HEK293T (cell line): Measurements from ENCODE around the gene DNAI1.

ENCODE experiments used
- BHLHE40 ChIP-seq: fragments of 450-650 bp; IDR thresholded peaks from 2 replicates; pipeline ENCODE4 v1.6.1; 2016; ENCODE audit warnings: mild to moderate bottlenecking, moderate library complexity, borderline replicate concordance
- CTBP1 ChIP-seq: fragments of 450-650 bp; IDR thresholded peaks from 2 replicates; pipeline ENCODE4 v1.6.1; 2016; ENCODE audit warnings: borderline replicate concordance
- SP1 ChIP-seq: fragments of 450-650 bp; IDR thresholded peaks from 2 replicates; pipeline ENCODE4 v1.6.1; 2017
- TF ChIP-seq, protein P1 (sequence below): fragments of 450-650 bp; IDR thresholded peaks from 2 replicates; pipeline ENCODE4 v1.6.1; 2016

DNA sequence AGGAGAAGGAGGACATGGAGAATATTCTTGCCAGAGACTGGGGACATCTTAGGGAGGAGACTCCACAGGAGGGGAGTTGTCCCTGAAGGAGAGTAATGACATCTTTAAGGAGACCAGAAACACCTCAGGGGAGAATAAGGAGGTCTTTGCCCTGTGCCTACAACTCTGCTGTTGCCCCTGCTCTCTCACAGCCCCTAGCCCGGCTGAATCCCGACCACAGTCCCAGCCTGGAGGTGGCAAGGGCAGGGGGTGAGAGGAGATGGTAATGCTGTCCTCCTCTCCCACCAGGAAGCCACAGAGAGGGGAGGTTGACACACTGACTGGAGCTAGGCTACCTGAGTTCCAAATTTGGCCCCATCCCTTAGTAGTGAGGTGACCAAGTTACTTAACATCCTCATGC, 94.4 kb downstream of the DNAI1 start:
- TF ChIP-seq SP1 (no peak), BHLHE40 (no peak), CTBP1 (no peak)
- TF ChIP-seq, protein P1, sequence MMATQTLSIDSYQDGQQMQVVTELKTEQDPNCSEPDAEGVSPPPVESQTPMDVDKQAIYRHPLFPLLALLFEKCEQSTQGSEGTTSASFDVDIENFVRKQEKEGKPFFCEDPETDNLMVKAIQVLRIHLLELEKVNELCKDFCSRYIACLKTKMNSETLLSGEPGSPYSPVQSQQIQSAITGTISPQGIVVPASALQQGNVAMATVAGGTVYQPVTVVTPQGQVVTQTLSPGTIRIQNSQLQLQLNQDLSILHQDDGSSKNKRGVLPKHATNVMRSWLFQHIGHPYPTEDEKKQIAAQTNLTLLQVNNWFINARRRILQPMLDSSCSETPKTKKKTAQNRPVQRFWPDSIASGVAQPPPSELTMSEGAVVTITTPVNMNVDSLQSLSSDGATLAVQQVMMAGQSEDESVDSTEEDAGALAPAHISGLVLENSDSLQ, result no peak
